HG03064 (cell line): ENCODE data around the gene SSR3.
"Not testable (repeated sequence)": the region's sequence is repeated elsewhere in the genome, so short reads cannot be mapped to it uniquely, and the experiment has no call there.

Experiments
- ATAC-seq: cut with Tn5 transposase; IDR thresholded peaks from one replicate; pipeline ENCODE4 v1.9.1; 2021; ENCODE audit warnings: low read depth; ENCODE audit not compliant: unreplicated experiment

The SSR3 gene

DNA sequence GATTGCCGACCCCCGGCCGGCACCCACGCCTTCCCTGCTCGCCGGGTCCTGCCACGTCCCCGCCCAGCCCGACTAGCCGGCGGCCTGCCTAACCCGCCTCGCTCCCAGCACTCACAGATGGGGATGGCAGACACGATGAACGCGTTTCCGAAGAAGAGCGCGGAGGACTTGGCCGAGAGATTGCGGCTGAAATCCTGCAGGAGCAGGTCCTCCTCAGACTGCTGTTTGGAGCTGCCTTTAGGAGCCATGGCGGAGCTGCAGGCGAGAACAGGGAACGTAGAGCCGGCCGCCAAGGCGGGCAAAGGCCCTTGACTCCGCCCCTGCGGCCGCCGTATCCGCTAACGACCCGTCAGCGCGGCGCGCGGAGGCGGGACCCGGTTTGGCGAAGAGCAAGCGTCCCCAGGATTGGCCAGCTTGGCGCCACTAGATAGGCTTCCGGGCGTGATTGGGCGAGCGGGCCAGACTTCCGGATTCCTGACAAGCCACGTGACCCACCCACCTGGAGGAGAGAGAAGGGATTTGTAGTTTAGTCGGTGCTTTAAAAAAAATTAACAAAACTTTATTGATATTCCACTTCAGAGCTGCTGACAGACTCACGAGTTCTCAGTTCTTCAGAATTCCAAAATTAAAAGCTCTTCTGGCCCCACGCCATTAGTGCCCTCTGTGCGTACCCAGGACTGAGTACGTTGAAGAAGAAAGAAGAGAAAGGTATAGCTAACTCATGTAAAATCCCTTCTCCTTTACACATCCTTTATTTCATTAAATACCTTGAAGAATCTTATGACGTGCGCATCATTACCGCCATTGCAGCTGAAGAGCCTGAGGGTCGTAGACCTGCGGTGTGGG is at the start of gene SSR3:
SSR3 (minus strand) TSS at position 276 of the 846 bp plus-strand sequence; CDS start at position 248, 28 bp downstream.
- ATAC-seq, result peak; percentile 100

GRCh38 chr3:156604064-156604641 is 49.2 kb upstream of the SSR3 start:
- no peak for ATAC-seq

- no peak for ATAC-seq
These were observed 48.6 kb upstream of the SSR3 start for GRCh38 chr3:156603379-156604017.

- ATAC-seq, result no peak
These were observed 47.5 kb upstream of the SSR3 start for GRCh38 chr3:156602424-156602823.

DNA sequence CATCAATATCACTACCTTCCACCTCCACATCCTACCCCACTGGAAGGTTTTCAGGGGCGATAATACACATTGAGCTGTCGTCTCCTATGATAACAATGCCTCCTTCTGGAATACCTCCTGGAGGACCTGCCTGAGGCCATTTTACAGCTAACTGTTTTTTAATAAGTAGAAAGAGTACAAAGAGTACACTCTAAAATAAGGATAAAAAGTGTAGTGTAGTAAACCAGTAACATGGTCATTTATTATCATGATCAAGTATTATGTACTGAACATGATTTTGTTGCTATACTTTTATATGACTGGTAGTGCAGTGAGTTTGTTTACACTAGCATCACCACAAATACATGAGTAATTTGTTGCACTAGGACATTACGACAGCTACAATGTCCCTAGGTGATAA is 46.6 kb upstream of the SSR3 start:
- ATAC-seq, result no peak

DNA sequence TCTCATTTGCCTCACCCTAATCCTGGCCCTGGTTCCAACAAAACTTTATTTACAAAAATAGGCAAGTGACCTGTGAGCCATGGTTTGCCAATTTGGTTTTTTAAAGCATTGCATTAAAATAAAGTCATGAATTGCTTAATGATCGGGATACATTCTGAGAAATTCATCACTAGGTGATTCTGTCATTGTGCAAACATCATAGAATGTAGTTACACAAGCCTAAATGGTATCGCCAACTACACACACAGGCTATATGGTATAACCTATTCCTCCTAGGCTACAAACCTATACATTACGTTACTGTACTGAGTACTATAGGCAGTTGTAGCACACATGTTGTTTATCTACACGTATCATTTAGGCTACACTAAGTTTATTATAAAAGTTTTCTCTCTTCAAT is 45.9 kb upstream of the SSR3 start:
- no peak for ATAC-seq

- ATAC-seq, result no peak
These were observed 44.4 kb upstream of the SSR3 start for GRCh38 chr3:156599089-156599874.

DNA sequence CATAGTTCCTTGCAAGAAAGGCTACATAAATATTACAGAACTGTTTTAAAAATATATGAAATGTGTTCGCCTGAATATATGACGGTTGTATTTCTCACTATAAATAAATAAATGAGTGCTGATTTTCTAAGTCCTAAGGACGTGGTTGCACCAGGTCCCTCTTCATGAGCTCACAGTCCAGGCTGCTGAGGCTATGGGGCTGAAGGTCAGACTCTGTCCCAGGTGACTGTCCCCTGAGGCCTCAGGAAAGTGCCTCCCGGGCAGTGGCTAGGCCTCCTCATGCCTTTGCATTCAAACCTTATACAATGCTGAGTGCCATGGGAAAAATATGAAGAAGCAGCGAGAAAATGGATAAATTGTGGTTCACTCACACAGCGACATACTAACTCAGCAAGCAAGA is 43.5 kb upstream of the SSR3 start:
- ATAC-seq, result no peak

GRCh38 chr3:156594219-156594683 is 39.3 kb upstream of the SSR3 start:
- no peak for ATAC-seq

GRCh38 chr3:156593814-156594213 is 38.9 kb upstream of the SSR3 start:
- no peak for ATAC-seq

DNA sequence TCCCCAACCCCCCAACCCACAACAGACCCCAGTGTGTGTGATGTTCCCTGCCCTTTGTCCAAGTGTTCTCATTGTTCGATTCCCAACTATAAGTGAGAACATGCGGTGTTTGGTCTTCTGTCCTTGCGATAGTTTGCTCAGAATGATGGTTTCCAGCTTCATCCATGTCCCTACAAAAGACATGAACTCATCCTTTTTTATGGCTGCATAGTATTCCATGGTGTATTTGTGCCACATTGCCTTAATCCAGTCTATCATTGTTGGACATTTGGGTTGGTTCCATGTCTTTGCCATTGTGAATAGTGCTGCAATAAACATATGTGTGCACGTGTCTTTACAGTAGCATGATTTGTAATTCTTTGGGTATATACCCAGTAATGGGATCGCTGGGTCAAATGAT is 34.9 kb upstream of the SSR3 start:
- ATAC-seq, result not testable (repeated sequence)

- ATAC-seq, result no peak
These were observed 32.8 kb upstream of the SSR3 start for GRCh38 chr3:156587760-156588069.

DNA sequence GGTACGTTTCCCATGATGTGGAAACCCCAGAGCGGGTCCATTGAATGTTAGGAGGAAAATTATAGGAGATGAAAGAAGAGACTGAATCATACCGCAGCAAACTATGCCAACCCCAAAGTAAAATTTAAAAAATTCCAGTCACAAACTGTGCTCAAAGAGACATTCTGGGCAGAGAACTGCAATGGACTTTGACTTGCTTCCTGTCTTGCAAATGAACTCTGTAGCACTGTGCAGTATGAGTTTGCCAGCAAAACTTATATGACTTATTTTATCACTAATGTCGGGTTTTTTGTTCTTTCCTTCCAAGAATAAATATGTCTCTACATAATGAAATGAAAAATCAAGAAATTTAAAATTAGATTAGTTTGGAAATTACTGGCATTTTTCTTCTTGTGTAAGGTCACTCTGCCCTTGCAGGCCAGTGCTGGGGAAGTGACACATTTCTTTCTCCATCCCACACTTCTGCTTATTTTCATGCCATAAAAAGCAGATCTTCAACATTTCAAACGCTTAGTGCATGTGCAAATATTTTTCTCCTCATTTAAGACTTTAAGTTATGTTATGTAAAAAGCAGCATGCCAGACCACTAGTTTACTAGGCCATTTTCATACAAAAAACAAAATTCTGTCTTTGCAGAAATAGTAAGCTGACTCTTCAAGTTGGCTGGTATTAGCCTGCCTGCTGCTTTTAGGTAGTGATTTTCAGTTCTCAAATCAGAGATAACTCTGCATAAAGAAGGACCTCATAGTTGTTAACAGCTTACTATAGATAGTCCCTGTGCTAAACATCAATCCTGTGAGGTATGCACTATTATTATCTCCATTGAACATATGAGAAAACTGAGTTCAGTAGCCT is 32.2 kb upstream of the SSR3 start:
- ATAC-seq, result no peak

GRCh38 chr3:156583469-156583868 is 28.6 kb upstream of the SSR3 start:
- ATAC-seq, result no peak

GRCh38 chr3:156582532-156583183 is 27.7 kb upstream of the SSR3 start:
- ATAC-seq, result peak; percentile 89

GRCh38 chr3:156581954-156582353 is 27.0 kb upstream of the SSR3 start:
- ATAC-seq, result no peak

GRCh38 chr3:156581033-156581432 is 26.1 kb upstream of the SSR3 start:
- no peak for ATAC-seq

- no peak for ATAC-seq
These were observed 24.5 kb upstream of the SSR3 start for GRCh38 chr3:156579427-156579851.

DNA sequence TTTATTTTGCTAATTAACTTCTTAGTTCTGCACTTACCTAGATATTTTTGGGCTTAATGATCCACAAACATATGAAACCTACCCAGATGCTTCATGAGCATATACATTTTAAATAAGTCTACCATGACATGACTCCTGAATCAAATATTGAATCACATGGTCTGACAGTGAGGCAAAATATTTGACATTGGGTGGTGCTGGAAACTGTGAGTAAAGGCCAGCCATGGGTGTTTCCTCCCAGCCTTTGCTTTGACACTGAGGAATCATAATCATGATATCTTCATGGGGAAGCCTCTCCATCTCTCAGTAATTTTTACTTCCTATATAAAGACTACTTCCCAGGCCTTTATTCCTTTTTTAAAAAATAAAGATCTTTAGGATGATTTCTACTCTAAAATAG is 22.8 kb upstream of the SSR3 start:
- no peak for ATAC-seq
